IMR-90 (cell line): ENCODE measurements around the gene CAMKMT.

Experiments
- CTCF ChIP-seq: conservative IDR thresholded peaks from 2 replicates; pipeline ENCODE4 v1.5.1; 2012; ENCODE audit warnings: mild to moderate bottlenecking, low read depth, low read length, improper control_type of control experiment
- POLR2A ChIP-seq: IDR thresholded peaks from 2 replicates; pipeline ENCODE4 v1.6.1; 2012; ENCODE audit warnings: mild to moderate bottlenecking, low read depth, low read length

- TF ChIP-seq CTCF, result no peak
- no peak for TF ChIP-seq POLR2A
Observed at GRCh38 chr2:44555700-44556099, 194.0 kb downstream of the CAMKMT start.
